ENCODE results near the gene KRTAP9-1.
A peak's percentile ranks its signal among the peaks of the same experiment; 100 is the strongest.
"Not testable (repeated sequence)": the region's sequence is repeated elsewhere in the genome, so short reads cannot be mapped to it uniquely, and the experiment has no call there.

KRTAP9-1 gene

DNA sequence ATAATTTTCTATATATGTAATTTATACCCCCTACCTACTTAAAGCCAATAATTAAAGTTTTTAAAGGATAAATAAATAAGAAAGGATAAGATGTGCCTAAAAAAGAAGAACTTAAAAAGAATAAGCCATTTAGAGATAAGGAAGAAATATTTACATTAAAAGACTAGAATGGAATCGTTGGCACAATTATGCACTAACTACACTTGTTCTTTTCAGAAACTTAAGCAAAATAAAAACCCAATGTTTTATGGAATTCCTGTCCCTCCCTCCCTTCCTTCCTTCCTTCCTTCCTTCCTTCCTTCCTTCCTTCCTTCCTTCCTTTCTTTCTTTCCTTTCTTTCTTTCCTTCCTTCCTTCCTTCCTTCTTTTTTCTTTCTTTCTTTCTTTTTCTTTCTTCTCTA lies 44.8 kb upstream of the KRTAP9-1 start:
- no peak overlapping the region for H3K4me3 ChIP-seq (ENCODE audit: low read depth, low read length)
- no peaks in the 10 kb centered on the region for H3K36me3 ChIP-seq (ENCODE audit: control insufficient read depth in 2 of 2, insufficient read depth in 1 of 2, low read length in 2 of 2)
- ChIA-PET POLR2A (no interaction called here), CTCF (no interaction called here)
- H3K4me1 ChIP-seq (ENCODE audit: control insufficient read depth, insufficient read depth, low read length), result no peaks in the 10 kb centered on the region
- H3K9me3 ChIP-seq (ENCODE audit: control insufficient read depth, insufficient read depth, low read depth, low read length), result no peaks in the 10 kb centered on the region
- no peak overlapping the region for H3K27ac ChIP-seq (ENCODE audit: extremely low read depth, low read depth, low read length)
- TF ChIP-seq, protein P1, sequence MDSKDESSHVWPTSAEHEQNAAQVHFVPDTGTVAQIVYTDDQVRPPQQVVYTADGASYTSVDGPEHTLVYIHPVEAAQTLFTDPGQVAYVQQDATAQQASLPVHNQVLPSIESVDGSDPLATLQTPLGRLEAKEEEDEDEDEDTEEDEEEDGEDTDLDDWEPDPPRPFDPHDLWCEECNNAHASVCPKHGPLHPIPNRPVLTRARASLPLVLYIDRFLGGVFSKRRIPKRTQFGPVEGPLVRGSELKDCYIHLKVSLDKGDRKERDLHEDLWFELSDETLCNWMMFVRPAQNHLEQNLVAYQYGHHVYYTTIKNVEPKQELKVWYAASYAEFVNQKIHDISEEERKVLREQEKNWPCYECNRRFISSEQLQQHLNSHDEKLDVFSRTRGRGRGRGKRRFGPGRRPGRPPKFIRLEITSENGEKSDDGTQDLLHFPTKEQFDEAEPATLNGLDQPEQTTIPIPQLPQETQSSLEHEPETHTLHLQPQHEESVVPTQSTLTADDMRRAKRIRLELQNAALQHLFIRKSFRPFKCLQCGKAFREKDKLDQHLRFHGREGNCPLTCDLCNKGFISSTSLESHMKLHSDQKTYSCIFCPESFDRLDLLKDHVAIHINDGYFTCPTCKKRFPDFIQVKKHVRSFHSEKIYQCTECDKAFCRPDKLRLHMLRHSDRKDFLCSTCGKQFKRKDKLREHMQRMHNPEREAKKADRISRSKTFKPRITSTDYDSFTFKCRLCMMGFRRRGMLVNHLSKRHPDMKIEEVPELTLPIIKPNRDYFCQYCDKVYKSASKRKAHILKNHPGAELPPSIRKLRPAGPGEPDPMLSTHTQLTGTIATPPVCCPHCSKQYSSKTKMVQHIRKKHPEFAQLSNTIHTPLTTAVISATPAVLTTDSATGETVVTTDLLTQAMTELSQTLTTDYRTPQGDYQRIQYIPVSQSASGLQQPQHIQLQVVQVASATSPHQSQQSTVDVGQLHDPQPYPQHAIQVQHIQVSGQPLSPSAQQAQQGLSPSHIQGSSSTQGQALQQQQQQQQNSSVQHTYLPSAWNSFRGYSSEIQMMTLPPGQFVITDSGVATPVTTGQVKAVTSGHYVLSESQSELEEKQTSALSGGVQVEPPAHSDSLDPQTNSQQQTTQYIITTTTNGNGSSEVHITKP (tag by site-specific recombination; IDR thresholded peaks at IDR 0.05), result no peak
- TF ChIP-seq ZNF366 (tag by site-specific recombination; conservative IDR thresholded peaks at IDR 0.05), result 0 out of 2 replicates have a peak, but pooled peaks have one; percentile 28

- ChIA-PET POLR2A (no interaction called here), CTCF (no interaction called here)
- Histone ChIP-seq H3K9me3 (ENCODE audit: control insufficient read depth, insufficient read depth, low read depth, low read length) (no peaks in the 10 kb centered on the region), H3K4me1 (ENCODE audit: control insufficient read depth, insufficient read depth, low read length) (no peaks in the 10 kb centered on the region), H3K4me3 (ENCODE audit: low read depth, low read length) (no peak overlapping the region), H3K27ac (ENCODE audit: extremely low read depth, low read depth, low read length) (no peak overlapping the region), H3K36me3 (ENCODE audit: control insufficient read depth in 2 of 2, insufficient read depth in 1 of 2, low read length in 2 of 2) (no peaks in the 10 kb centered on the region)
- TF ChIP-seq GFI1B (tag by site-specific recombination; IDR thresholded peaks at IDR 0.05) (no peak), ZNF792 (tag by site-specific recombination; IDR thresholded peaks at IDR 0.05) (no peak)
Observed at GRCh38 chr17:41145261-41145660, 44.4 kb upstream of the KRTAP9-1 start.

DNA sequence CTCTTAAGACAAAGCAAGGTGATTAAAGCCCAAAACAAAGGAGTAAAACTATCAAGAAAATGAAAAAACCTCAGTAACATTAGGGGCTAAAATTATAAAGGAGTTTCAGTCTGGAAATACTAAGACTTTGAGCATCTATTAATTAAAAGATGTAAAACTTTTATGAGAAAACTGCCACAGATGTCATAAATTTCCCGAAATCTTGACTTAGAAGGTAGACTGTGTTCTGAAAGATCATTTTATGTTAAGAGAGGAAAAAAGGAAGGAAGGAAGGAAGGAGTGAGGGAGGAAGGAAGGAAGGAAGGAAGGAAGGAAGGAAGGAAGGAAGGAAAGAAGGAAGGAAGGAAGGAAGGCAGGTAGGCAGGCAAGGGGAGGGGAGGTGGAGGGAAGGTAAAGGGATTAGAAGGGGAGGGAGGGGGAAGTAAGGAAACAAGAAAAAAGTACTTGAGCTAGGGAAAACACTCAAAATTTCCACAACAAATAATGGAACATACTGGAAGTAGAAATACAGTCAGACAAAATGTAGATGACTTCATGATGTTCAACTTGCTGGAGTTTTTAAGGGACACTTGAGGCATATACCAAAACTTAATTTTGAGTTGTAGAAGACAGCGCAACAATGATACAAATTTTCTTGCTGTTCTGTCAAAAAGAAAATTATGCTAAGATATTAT lies 42.0 kb upstream of the KRTAP9-1 start:
- no peak overlapping the region for H3K27ac ChIP-seq (ENCODE audit: extremely low read depth, low read depth, low read length)
- ChIA-PET CTCF (interaction anchor here (0.7 to 1.5 kb wide), 5 partner anchors 12 to 518 kb away, joined by 3 to 4 read pairs (median 3); no protein-coding TSS in a partner anchor), POLR2A (no interaction called here)
- no peaks in the 10 kb centered on the region for H3K9me3 ChIP-seq (ENCODE audit: control insufficient read depth, insufficient read depth, low read depth, low read length)
- H3K36me3 ChIP-seq (ENCODE audit: control insufficient read depth in 2 of 2, insufficient read depth in 1 of 2, low read length in 2 of 2), result no peaks in the 10 kb centered on the region
- H3K4me3 ChIP-seq (ENCODE audit: low read depth, low read length), result no peak overlapping the region
- TF ChIP-seq KLF10 (tag by site-specific recombination; IDR thresholded peaks at IDR 0.05), result no peak
- TF ChIP-seq ZNF366 (tag by site-specific recombination; conservative IDR thresholded peaks at IDR 0.05), result peak; percentile 68
- H3K4me1 ChIP-seq (ENCODE audit: control insufficient read depth, insufficient read depth, low read length), result no peaks in the 10 kb centered on the region

DNA sequence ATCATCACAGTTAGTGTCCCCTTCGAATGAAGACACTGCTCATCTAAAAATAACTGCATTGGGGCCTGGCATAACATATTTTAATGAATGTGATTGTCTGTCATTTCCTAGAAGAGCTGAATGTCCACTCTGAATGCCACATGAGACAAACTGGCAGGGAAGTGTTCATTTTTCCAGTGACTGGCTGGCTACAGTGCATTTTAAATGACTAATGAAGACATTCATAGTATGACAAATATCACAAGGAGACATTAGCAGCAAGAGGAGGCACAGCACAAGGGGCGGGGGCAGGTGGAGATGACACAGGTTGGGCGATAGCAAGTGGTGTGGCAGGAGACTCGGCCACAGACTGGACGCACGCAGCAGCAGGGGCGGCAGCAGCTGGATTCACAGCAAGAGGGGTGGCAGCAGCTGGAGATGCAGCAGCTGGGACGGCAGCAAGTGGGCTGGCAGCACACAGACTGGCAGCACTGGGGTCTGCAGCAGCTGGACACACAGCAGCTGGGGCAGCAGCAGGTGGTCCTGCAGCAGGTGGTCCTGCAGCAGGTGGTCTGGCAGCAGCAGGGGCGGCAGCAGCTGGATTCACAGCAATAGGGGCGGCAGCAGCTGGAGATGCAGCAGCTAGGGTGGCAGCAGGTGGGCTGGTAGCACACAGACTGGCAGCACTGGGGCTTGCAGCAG lies 40.6 kb upstream of the KRTAP9-1 start:
- H3K36me3 ChIP-seq (ENCODE audit: control insufficient read depth in 2 of 2, insufficient read depth in 1 of 2, low read length in 2 of 2); POLR2A ChIA-PET; H3K4me1 ChIP-seq (ENCODE audit: control insufficient read depth, insufficient read depth, low read length); H3K27ac ChIP-seq (ENCODE audit: extremely low read depth, low read depth, low read length); H3K9me3 ChIP-seq (ENCODE audit: control insufficient read depth, insufficient read depth, low read depth, low read length); H3K4me3 ChIP-seq (ENCODE audit: low read depth, low read length); CTCF ChIA-PET: not testable (repeated sequence)
- TF ChIP-seq SCRT1 (tag by site-specific recombination; IDR thresholded peaks at IDR 0.05; ENCODE audit: borderline replicate concordance), result peak; percentile 95
- peak; percentile 86 for TF ChIP-seq SCRT2 (tag by site-specific recombination; IDR thresholded peaks at IDR 0.05)
- peak; percentile 84 for TF ChIP-seq ZIC2 (tag by site-specific recombination; IDR thresholded peaks at IDR 0.05)

GRCh38 chr17:41149652-41149985 lies 40.1 kb upstream of the KRTAP9-1 start, which contains the start of gene KRTAP4-5:
KRTAP4-5 (minus strand) TSS chr17:41149825; CDS start chr17:41149767, 58 bp downstream.
- POLR2A ChIA-PET, result no interaction called here
- CTCF ChIA-PET, result no interaction called here

More at GRCh38 chr17:41149652-41149985, 40.1 kb upstream of the KRTAP9-1 start, which contains the start of gene KRTAP4-5:
- no peaks in the 10 kb centered on the region for H3K9me3 ChIP-seq (ENCODE audit: control insufficient read depth, insufficient read depth, low read depth, low read length)
- TF ChIP-seq ZIC2 (tag by site-specific recombination; IDR thresholded peaks at IDR 0.05) (0 out of 2 replicates have a peak, but pooled peaks have one; percentile 5), ZNF621 (tag by site-specific recombination; IDR thresholded peaks at IDR 0.05) (no peak), ZNF366 (tag by site-specific recombination; conservative IDR thresholded peaks at IDR 0.05) (no peak), PRDM4 (tag by site-specific recombination; IDR thresholded peaks at IDR 0.05) (no peak), SCRT1 (tag by site-specific recombination; IDR thresholded peaks at IDR 0.05; ENCODE audit: borderline replicate concordance) (0 out of 2 replicates have a peak, but pooled peaks have one; percentile 12), SCRT2 (tag by site-specific recombination; IDR thresholded peaks at IDR 0.05) (peak; percentile 56)
- TF ChIP-seq, protein P2, sequence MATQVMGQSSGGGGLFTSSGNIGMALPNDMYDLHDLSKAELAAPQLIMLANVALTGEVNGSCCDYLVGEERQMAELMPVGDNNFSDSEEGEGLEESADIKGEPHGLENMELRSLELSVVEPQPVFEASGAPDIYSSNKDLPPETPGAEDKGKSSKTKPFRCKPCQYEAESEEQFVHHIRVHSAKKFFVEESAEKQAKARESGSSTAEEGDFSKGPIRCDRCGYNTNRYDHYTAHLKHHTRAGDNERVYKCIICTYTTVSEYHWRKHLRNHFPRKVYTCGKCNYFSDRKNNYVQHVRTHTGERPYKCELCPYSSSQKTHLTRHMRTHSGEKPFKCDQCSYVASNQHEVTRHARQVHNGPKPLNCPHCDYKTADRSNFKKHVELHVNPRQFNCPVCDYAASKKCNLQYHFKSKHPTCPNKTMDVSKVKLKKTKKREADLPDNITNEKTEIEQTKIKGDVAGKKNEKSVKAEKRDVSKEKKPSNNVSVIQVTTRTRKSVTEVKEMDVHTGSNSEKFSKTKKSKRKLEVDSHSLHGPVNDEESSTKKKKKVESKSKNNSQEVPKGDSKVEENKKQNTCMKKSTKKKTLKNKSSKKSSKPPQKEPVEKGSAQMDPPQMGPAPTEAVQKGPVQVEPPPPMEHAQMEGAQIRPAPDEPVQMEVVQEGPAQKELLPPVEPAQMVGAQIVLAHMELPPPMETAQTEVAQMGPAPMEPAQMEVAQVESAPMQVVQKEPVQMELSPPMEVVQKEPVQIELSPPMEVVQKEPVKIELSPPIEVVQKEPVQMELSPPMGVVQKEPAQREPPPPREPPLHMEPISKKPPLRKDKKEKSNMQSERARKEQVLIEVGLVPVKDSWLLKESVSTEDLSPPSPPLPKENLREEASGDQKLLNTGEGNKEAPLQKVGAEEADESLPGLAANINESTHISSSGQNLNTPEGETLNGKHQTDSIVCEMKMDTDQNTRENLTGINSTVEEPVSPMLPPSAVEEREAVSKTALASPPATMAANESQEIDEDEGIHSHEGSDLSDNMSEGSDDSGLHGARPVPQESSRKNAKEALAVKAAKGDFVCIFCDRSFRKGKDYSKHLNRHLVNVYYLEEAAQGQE (tag by site-specific recombination; IDR thresholded peaks at IDR 0.05), result peak; percentile 74
- no peak within 1 kb of the TSS for H3K4me3 ChIP-seq (ENCODE audit: low read depth, low read length)
- H3K36me3 ChIP-seq (ENCODE audit: control insufficient read depth in 2 of 2, insufficient read depth in 1 of 2, low read length in 2 of 2), result no peaks in the 10 kb centered on the region
- H3K27ac ChIP-seq (ENCODE audit: extremely low read depth, low read depth, low read length), result no peak within 1 kb of the TSS
- no peaks in the 10 kb centered on the region for H3K4me1 ChIP-seq (ENCODE audit: control insufficient read depth, insufficient read depth, low read length)

Data from HEK293 (cell line).